Esophagus muscularis mucosa (tissue), 4 donors: ENCODE measurements around the gene BTBD1.

Experiments
- CTCF ChIP-seq, 3 experiments: fragments of 200-600 bp in 2 of 3; fragments of 450-650 bp in 1 of 3; sonication (generic) in 2 of 3; IDR thresholded peaks; one replicate each; pipeline ENCODE4 v1.5.1; 2017 to 2019; ENCODE audit warnings: antibody characterized with exemption in 3 of 3, mild to moderate bottlenecking in 2 of 3, moderate library complexity in 1 of 3
- EP300 ChIP-seq: sonication (generic); formaldehyde crosslinking; IDR thresholded peaks from one replicate; pipeline ENCODE4 v1.6.1; 2017; ENCODE audit warnings: antibody characterized with exemption
- POLR2A ChIP-seq: fragments of 450-650 bp; IDR thresholded peaks from one replicate; pipeline ENCODE4 v1.6.1; 2017; ENCODE audit warnings: antibody characterized with exemption, moderate library complexity, mild to moderate bottlenecking, low read depth
- POLR2AphosphoS5 ChIP-seq, 2 donors: sonication (generic); formaldehyde crosslinking; IDR thresholded peaks; one replicate each; pipeline ENCODE4 v1.6.1; 2017; ENCODE audit warnings: antibody characterized with exemption in 2 of 2

DNA sequence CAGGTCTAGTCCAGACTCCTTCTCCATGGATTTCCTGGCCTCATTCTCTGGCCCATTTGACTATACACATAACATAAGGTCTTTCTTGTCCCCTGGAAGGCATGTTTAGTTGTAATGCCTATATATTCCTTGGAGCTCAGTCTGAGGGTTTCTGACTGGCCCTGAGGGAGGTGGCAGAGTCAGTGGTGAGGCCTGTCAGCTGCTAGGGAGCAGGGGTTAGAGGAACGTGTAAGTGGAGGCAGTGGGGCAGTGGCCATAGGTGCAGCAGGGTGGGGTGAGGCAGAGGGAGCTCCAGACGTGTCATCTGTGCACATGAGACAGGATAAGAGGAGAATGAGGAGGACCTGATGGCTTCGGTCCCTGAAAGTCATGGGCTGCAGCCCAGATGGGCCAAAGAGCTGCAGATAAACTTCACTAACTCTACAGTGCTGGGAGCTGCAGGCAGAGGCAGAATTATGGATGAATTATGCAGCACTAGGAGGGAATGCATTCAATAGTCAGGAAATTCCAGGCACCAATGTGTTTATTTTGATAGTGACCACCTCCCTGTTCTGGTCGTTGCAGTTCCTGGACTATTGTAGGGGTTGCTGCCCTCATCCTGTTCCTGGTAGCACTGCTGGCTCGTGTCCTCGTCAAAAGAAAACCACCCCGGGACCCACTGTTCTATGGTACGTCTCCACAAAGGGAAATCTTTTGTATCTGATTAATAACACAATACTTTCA, 45.3 kb upstream of the BTBD1 start:
- no peak for TF ChIP-seq CTCF (IDR thresholded peaks at IDR 0.05)
- no peak for TF ChIP-seq POLR2A
- TF ChIP-seq EP300 = no peak
- TF ChIP-seq POLR2AphosphoS5 (IDR thresholded peaks at IDR 0.05) = peak in 1 of 2 donors; percentile 32
